Endothelial cell of umbilical vein (primary cell): ENCODE measurements around the gene ATG10. TPM values are rescaled to one million over a fixed set of nuclear protein-coding genes. Genes with fewer than 3 reads are reported as not detected.

ENCODE experiments used
- BruUV-seq: library from RNA; stranded (reverse); fragments of 400-500 nt; replicated peaks from 2 replicates; lab custom pipeline; 2021; lab: Mats Ljungman, UMichigan
- CTCF ChIA-PET: fragments of 300-600, 350-600 bp; sonication (Branson Sonifier 250); formaldehyde crosslinking; loops from one replicate; lab custom pipeline; 2021; ENCODE audit warnings: antibody characterized with exemption, inconsistent platforms; lab: Charles Lee
- POLR2A ChIA-PET: fragments of 300-600, 350-600 bp; sonication (Branson Sonifier 250); formaldehyde crosslinking; loops from one replicate; lab custom pipeline; 2021; ENCODE audit warnings: antibody characterized with exemption, inconsistent platforms; lab: Charles Lee
- DNase-seq: peaks from one replicate; pipeline ENCODE4 v3.0.0-alpha.2; 2011; ENCODE audit warnings: low read depth, low spot score
- FAIRE-seq: peaks from 2 replicates; lab custom pipeline; 2011; peaks lifted over from hg19 to GRCh38; lab: Jason Lieb, UNC
- H2AFZ ChIP-seq: 2 replicates; pipeline ENCODE4 v1.6.0; 2012; ENCODE audit warnings: low read depth, low read length, control low read depth, inconsistent platforms
- H3K27ac ChIP-seq: 2 replicates; pipeline ENCODE4 v1.5.1; 2011; ENCODE audit warnings: low read depth, mild to moderate bottlenecking, control low read depth, low read length, moderate library complexity; ENCODE audit not compliant: insufficient read depth
- H3K27me3 ChIP-seq, 2 experiments: 2 replicates each; pipeline versions ENCODE4 v1.6.0 to v1.6.1; 2011; ENCODE audit warnings: low read length in 2 of 2, mixed read lengths in 1 of 2; ENCODE audit not compliant: control insufficient read depth in 2 of 2, insufficient read depth in 2 of 2
- H3K36me3 ChIP-seq, 2 experiments: 2 replicates in 1 of 2; 3 replicates in 1 of 2; pipeline ENCODE4 v1.5.1; 2011; ENCODE audit warnings: low read length in 2 of 2, mild to moderate bottlenecking in 1 of 2, moderate library complexity in 1 of 2; ENCODE audit not compliant: control insufficient read depth in 2 of 2, insufficient read depth in 2 of 2; ENCODE audit errors: extremely low read depth in 1 of 2
- H3K4me1 ChIP-seq: 3 replicates; pipeline ENCODE4 v1.5.1; 2011; ENCODE audit warnings: mild to moderate bottlenecking, low read length; ENCODE audit not compliant: control insufficient read depth, insufficient read depth; ENCODE audit errors: extremely low read depth
- H3K4me2 ChIP-seq: 2 replicates; pipeline ENCODE4 v1.6.1; 2011; ENCODE audit warnings: low read length, control low read depth, mixed read lengths; ENCODE audit not compliant: insufficient read depth
- H3K4me3 ChIP-seq, 3 experiments: fragments of 200-600 bp in 1 of 3; sonication (generic), shearing (Covaris generic) in 1 of 3; replicated peaks in 1 of 3; 2 replicates each; pipeline ENCODE4 v1.5.1; 2011 to 2016; ENCODE audit warnings: control low read depth in 3 of 3, low read length in 3 of 3, mild to moderate bottlenecking in 2 of 3, inconsistent platforms in 1 of 3, low read depth in 1 of 3, moderate library complexity in 1 of 3; ENCODE audit not compliant: insufficient read depth in 1 of 3
- H3K79me2 ChIP-seq: 2 replicates; pipeline ENCODE4 v1.6.0; 2012; ENCODE audit warnings: low read length, inconsistent platforms; ENCODE audit not compliant: control insufficient read depth, insufficient read depth
- H3K9ac ChIP-seq: replicated peaks from 2 replicates; pipeline ENCODE3; 2011; ENCODE audit warnings: low read length, control low read depth; ENCODE audit not compliant: insufficient read depth; ENCODE audit errors: extremely low read depth
- H3K9me1 ChIP-seq: replicated peaks from 3 replicates; pipeline ENCODE4 v1.6.0; 2011; ENCODE audit warnings: mild to moderate bottlenecking, low read length; ENCODE audit not compliant: control insufficient read depth, insufficient read depth; ENCODE audit errors: extremely low read depth
- H3K9me3 ChIP-seq: replicated peaks from 2 replicates; pipeline ENCODE4 v1.5.1; 2012; ENCODE audit warnings: low read length, inconsistent platforms; ENCODE audit not compliant: control insufficient read depth, insufficient read depth
- H4K20me1 ChIP-seq: replicated peaks from 2 replicates; pipeline ENCODE3; 2011; ENCODE audit warnings: mild to moderate bottlenecking, low read length; ENCODE audit not compliant: control insufficient read depth, insufficient read depth; ENCODE audit errors: extremely low read depth
- CTCF ChIP-seq, 2 donors: IDR thresholded peaks; 1 replicate in 1 of 2; 2 replicates in 1 of 2; pipeline ENCODE4 v1.5.1; 2011; ENCODE audit warnings: low read length in 2 of 2, mild to moderate bottlenecking in 2 of 2, moderate library complexity in 2 of 2, control low read depth in 1 of 2, inconsistent platforms in 1 of 2, low read depth in 1 of 2; ENCODE audit not compliant: insufficient read depth in 1 of 2; ENCODE audit errors: extremely low read depth in 1 of 2
- EZH2 ChIP-seq: IDR thresholded peaks from 2 replicates; pipeline ENCODE4 v1.6.1; 2012; ENCODE audit warnings: borderline replicate concordance, low read depth, mild to moderate bottlenecking, moderate library complexity, low read length, inconsistent platforms; ENCODE audit not compliant: severe bottlenecking
- FOS ChIP-seq: IDR thresholded peaks from 2 replicates; pipeline ENCODE4 v1.6.1; 2011; ENCODE audit warnings: mild to moderate bottlenecking, low read length, moderate library complexity, borderline replicate concordance; ENCODE audit not compliant: insufficient read depth
- GATA2 ChIP-seq: IDR thresholded peaks from 2 replicates; pipeline ENCODE4 v1.7.0; 2011; ENCODE audit warnings: low read depth, mild to moderate bottlenecking, moderate library complexity, mixed read lengths, low read length; ENCODE audit not compliant: insufficient read length, insufficient read depth
- JUN ChIP-seq: IDR thresholded peaks from 2 replicates; pipeline ENCODE4 v1.6.1; 2011; ENCODE audit warnings: borderline replicate concordance, low read depth; ENCODE audit not compliant: insufficient read length, insufficient read depth
- MYC ChIP-seq: IDR thresholded peaks from one replicate; pipeline ENCODE4 v1.6.1; 2011; ENCODE audit warnings: mild to moderate bottlenecking, low read depth, low read length
- POLR2A ChIP-seq: IDR thresholded peaks from 2 replicates; pipeline ENCODE4 v1.6.1; 2012; ENCODE audit warnings: low read depth, mild to moderate bottlenecking, control low read depth, low read length
- POLR2AphosphoS5 ChIP-seq: IDR thresholded peaks from 2 replicates; pipeline ENCODE4 v1.6.1; 2012; ENCODE audit warnings: low read depth, mild to moderate bottlenecking, control low read depth, low read length, moderate library complexity; ENCODE audit not compliant: insufficient read depth
- dilution Hi-C: fragments of 300-500 bp; cut with MboI; formaldehyde crosslinking; loops from one replicate; pipeline ENCODE4 v1.15.0; 2019; ENCODE audit warnings: low sequenced_read_pairs; ENCODE audit not compliant: extremely low pct_ligation_motif_present
- intact Hi-C: fragments of 100-400 bp; cut with micrococcal nuclease; formaldehyde crosslinking; loops from one replicate; pipeline ENCODE4 v1.10.0; 2022
- polyA plus RNA-seq, 4 experiments: library from polyadenylated mRNA; depleted of rRNA in 3 of 4; stranded (reverse) in 3 of 4; unstranded in 1 of 4; fragments of >200 nt; gene quantifications; 2 replicates each; pipeline versions ENCODE4 v1.2.1 to v1.2.3, GENCODE V29; 2011 to 2012; ENCODE audit warnings: missing spikeins in 1 of 4
- total RNA-seq: library from RNA; stranded (reverse); gene quantifications from 2 replicates; pipeline ENCODE4 v1.2.3, GENCODE V29; 2021

The ATG10 gene
- total and polyA plus RNA-seq, 2 donors (not counting 3 experiments of a cell fraction or from before 2014, with no cell fraction given): 1.6 to 3.9 TPM

DNA sequence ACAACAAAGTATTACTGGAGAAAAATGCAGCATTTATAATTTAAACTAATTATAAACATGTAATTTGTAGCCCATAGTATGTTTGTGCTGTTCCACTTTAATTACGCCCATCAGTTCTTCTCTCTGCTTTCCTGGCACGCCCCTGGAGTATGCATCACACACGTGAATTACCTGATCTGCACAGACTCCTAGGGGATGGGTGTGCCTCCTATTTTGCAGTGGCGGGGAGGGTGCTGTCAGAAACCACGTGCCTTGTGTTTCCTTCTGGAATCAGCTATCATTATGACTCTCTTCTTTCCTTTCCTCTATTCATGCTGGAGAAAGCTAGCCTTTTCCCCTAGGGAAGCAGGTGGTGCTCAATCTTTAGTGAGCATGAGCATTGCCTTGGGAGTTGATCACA lies 263.1 kb downstream of the ATG10 start:
- Histone ChIP-seq H2AFZ (no peak overlapping the region), H3K9me1 (no peaks in the 10 kb centered on the region), H3K27ac (no peak overlapping the region), H3K4me3 (no peak overlapping the region), H3K27me3 (no peaks in the 10 kb centered on the region), H3K9ac (no peak overlapping the region), H3K4me1 (no peaks in the 10 kb centered on the region), H3K4me2 (no peak overlapping the region), H3K79me2 (no peaks in the 10 kb centered on the region), H3K9me3 (no peaks in the 10 kb centered on the region), H3K36me3 (no peaks in the 10 kb centered on the region), H4K20me1 (no peaks in the 10 kb centered on the region)
- TF ChIP-seq MYC (no peak), FOS (no peak), POLR2AphosphoS5 (no peak)
- BruUV-seq: no TSS peak
- no peak for DNase-seq
- dilution Hi-C loops: no loop called here
- intact Hi-C loops: no loop called here
- ChIA-PET POLR2A (no interaction called here), CTCF (interaction anchor here (1.5 kb wide), 1 partner anchor 8 kb away, joined by 4 read pairs; no protein-coding TSS in a partner anchor)
- FAIRE-seq: no peak

DNA sequence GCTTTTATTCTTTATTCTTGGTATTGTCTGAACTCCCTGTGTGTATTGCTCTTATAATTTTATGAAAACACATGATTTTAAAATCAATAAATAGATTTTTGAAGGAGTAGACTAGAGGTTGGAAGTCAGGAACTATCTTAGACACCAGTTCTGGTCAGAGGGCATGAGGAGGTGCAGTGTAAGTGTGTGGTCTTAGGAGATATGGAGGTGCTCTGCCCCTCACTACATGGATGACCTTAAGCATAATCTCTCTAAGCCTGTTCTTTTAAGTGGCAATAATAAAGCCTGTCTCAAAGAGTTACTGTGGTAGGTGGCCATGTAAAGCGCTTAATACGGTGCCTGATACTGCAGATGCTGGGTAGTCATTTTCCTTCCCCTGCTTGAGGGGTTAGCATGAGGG lies 272.3 kb downstream of the ATG10 start:
- ChIA-PET CTCF (interaction anchor here (0.6 to 2.3 kb wide), 4 partner anchors 12 to 782 kb away, joined by 3 to 5 read pairs (median 3); no protein-coding TSS in a partner anchor), POLR2A (no interaction called here)
- H3K4me3 ChIP-seq: no peak overlapping the region
- H3K79me2 ChIP-seq: no peaks in the 10 kb centered on the region
- no peaks in the 10 kb centered on the region for H3K36me3 ChIP-seq
- H3K4me2 ChIP-seq: no peak overlapping the region
- no peak overlapping the region for H3K9ac ChIP-seq
- BruUV-seq: no TSS peak
- TF ChIP-seq EZH2: no peak
- TF ChIP-seq FOS: no peak
- no peak for TF ChIP-seq POLR2AphosphoS5
- no peak for TF ChIP-seq MYC
- no peak for TF ChIP-seq GATA2
- TF ChIP-seq JUN: no peak
- TF ChIP-seq CTCF (IDR thresholded peaks at IDR 0.05; ENCODE audit: extremely low read depth in 1 of 2, insufficient read depth in 1 of 2, low read depth in 1 of 2, low read length in 2 of 2): no peak
- TF ChIP-seq POLR2A: no peak
- H2AFZ ChIP-seq: no peak overlapping the region
- H3K4me1 ChIP-seq: no peaks in the 10 kb centered on the region
- intact Hi-C loops (no loop called here), dilution Hi-C loops (no loop called here)
- H3K27ac ChIP-seq: no peak overlapping the region
- H4K20me1 ChIP-seq: no peaks in the 10 kb centered on the region
- H3K9me3 ChIP-seq: no peaks in the 10 kb centered on the region
- DNase-seq (no peak), FAIRE-seq (no peak)
- no peaks in the 10 kb centered on the region for H3K27me3 ChIP-seq
- H3K9me1 ChIP-seq: no peaks in the 10 kb centered on the region
